HUDEP-2 (cell line): ENCODE data around the gene CYSTM1.
"Not testable (repeated sequence)": the region's sequence is repeated elsewhere in the genome, so short reads cannot be mapped to it uniquely, and the experiment has no call there.

Experiments
- DNase-seq, 76 experiments: peaks; one replicate each; lab custom pipeline; 2025; ENCODE audit not compliant: unreplicated experiment in 76 of 76; lab: John Stamatoyannopoulos, UW

The CYSTM1 gene

GRCh38 chr5:140175367-140176030 is 511 bp downstream of the CYSTM1 start:
- peak in 55 of 76 experiments; percentile 8 to 70 (median 44) for DNase-seq

- no peak for DNase-seq
These were observed 1.0 kb downstream of the CYSTM1 start for GRCh38 chr5:140176031-140176387.

DNA sequence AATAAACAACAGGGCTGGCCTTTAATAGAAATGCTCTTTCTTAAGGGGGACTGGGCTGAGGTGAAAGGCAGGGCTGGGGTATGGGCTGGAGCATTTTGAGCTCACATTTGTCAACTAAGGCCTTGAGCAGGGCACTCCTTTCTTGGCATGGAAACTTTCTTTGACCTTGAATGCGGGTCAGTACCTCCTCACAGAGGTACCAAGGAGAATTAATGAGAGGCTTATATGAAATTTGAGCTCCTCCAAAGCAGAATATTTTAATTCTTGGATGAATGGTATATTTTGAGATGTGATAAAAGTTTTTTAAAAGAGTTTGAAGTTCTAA is 3.1 kb downstream of the CYSTM1 start:
- DNase-seq: peak in 4 of 76 experiments; percentile 15 to 31 (median 20)

DNA sequence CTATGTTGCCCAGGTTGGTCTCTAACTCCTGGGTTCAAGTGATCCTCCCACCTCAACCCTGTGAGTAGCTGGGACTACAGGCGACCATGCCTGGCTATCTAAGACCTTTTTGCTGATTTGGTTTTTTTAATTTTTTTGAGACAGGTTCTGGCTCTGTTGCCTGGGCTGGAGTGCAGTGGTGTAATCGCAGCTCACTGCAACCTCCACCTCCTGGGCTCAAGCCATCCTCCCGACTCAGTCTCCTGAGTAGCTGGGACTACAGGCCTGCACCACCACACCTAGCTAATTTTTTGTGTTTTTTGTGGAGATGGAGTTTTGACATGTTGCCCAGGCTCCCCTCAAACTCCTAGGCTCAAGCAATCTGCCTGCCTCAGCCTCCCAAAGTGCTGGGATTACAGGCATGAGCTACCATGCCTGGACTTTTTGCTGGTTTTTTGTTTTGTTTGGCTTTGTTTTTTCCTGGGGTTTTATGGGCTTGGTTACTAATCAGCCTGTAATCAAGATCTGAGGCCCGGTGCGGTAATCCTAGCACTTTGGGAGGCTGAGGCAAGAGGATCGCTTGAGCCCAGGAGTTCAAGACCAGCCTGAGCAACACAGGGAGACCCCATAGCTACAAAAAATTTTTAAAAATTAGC is 3.6 kb downstream of the CYSTM1 start:
- no peak for DNase-seq

- DNase-seq: no peak
These were observed 6.1 kb downstream of the CYSTM1 start for GRCh38 chr5:140181002-140181483.

DNA sequence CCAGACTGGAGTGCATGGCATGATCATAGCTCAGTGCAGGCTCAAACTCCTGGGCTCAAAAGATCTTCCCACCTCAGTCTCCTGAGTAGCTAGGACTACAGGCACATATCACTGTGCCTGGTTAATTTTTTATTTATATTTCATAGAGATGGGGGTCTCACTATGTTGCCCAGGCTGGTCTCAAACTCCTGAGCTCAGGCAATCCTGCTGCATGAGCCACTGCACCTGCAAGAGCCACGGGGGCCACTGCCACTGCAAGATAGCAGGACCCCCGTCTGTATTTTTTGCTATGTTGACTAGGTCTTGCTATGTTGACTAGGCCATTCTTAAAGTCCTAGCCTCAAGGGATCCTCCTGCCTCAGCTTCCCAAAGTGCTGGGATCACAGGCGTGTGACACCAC is 6.5 kb downstream of the CYSTM1 start:
- DNase-seq: no peak

DNA sequence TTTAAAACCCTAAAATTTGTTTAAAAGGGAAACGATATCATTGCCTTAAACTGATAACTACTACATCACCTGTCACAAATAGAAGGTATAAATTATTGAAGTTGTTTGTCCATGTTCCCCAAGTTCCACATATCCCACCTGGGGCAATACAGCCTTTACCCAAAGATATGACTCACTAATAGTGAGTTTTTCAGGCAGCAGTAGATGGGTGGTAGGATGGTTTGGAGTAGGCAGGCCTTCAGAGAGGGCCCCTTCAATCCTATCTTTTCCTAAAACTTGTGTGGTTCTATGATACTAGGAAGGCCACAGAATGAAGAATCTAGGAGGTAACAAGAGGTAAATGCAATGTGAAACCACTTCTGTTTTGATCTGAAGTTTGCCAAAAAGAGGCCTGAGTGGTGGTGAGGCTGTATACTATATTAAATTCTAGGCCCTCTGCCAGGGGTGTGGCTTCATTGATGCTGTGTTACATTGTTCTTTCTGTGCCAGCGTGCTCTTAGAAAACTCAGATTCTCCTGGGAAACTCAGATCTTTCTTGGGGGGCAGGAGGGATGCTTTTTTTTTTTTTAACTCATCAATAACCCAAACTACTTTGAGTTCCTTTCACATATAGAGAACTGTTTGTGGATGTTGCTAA is 7.2 kb downstream of the CYSTM1 start:
- peak in 42 of 76 experiments; percentile 3 to 65 (median 26) for DNase-seq

GRCh38 chr5:140182803-140183367 is 7.9 kb downstream of the CYSTM1 start:
- DNase-seq: no peak

- no peak for DNase-seq
These were observed 10.4 kb downstream of the CYSTM1 start for GRCh38 chr5:140185409-140185808.

GRCh38 chr5:140186267-140186671 is 11.3 kb downstream of the CYSTM1 start:
- no peak for DNase-seq

GRCh38 chr5:140189253-140189652 is 14.3 kb downstream of the CYSTM1 start:
- no peak for DNase-seq

DNA sequence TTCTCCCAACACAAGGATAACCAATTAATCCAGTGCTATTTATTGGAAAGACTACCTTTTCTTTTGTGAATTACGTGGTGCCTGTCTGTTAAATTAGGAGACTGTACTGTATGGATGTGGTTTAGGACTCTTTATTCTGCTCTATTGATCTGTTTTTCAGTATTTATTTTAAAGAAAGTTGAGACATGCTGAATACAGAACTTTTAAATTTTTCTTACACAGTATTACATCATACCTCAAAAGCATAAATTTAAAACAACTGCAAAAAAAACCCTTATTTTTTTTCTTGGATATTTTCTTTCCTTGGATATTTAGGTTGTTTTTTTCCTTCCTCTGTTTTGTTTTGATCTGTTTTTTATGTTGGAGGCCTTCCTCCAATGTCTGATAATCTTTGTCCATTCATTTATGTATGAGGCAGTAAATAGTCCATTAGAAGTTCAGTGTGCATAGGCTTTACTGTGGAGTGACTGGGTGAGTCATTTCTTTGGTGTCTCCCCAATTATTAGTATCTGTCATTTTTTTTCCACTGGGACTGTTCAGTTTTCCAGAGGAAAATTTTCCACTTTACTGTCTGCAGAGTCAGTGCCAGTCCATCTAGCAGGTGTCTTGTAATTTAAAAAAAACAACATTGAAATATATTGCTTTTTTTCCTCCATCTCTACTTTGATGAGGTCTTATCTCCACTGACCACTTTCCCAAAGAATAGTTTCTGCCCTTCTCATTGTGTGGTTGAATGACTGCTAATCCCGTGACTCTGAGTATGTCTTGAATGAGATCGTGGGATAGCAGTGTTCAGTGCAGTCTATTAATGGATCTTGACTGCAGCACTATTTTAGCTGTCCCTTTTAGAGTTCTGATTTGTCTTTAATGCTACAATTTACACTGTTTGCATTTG is 15.2 kb downstream of the CYSTM1 start:
- peak in 22 of 76 experiments; percentile 4 to 57 (median 28) for DNase-seq

- no peak for DNase-seq
These were observed 15.9 kb downstream of the CYSTM1 start for GRCh38 chr5:140190872-140191218.

DNA sequence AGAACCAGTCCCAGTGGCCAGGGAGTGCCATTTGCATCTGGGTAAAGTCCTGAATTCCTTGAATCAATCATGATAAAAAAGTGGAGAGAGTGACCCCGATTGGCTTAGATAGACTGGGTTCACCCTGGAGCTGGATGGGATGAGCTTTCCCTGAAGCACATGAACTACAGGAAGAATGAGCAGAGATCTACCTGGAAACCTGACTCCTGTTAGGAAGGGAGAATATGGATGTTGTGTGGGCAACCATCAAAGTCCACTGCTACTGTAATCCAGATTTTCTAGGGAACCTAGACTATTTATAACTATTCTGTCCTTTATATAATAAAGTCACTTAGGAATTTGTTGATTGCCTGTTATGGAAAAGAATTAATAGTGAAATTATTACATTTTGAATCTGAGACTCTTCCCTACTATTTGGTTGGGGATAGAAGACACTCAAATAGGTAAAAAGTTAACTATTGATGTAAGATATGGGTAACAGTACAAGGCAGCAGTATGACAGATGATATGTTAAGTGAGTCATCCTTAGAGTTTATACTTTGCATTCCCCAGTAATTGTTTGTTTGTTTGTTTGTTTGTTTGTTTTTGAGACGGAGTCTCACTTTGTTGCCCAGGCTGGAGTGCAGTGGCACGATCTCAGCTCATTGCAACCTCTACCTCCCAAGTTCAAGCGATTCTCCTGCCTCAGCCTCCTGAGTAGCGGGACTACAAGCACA is 17.9 kb downstream of the CYSTM1 start:
- no peak for DNase-seq

GRCh38 chr5:140194662-140195061 is 19.7 kb downstream of the CYSTM1 start:
- no peak for DNase-seq

DNA sequence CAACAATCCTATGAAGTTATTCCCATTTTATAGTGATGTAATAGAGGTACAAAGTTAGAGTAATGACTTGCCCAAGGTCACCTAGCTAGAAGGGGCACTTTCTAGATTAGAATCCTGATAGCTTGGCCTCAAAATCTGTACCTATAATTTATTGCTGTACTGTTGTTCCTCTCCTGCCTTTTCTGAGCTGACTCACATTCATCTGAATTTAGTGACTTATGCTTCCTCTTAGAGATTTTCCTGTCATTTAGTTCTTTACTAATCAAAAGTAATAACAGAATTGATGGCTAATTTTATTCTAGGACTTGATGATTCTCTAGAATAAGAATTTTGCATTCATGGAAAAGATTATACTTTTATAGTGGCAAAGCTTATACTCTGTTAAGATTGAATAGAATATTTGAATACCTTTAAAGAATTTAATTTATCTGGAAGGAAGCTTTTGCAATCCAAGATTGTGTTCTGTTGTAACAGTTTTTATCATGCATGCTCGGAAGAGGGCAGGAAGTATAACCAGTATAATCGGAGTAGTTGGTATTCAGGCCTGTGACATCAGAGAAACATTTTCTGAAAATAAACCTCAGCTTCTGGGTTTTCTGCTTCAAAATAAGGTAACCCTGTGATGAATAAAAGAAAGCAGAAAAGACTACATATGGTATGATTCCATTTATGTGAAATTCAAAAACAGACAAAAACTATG is 21.3 kb downstream of the CYSTM1 start:
- DNase-seq: no peak

DNA sequence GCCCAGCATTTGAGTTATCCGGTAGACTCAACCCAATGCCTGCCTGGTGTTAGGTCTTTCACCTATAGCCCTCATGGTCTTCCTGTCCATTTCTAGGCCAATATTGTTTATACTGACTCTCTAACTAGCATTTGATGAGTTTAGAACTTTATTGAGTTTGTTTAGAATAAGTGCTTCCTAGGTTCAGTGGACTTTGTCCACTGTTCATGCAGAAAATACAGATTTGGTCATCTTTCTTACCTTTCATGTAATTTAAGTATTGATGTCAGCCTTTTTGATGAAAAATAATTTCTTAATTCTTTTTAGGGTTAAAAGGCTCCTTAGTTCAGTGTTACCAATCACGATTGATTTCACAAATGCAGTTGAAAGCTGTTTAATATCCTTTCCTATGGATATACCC is 22.0 kb downstream of the CYSTM1 start:
- DNase-seq: no peak

DNA sequence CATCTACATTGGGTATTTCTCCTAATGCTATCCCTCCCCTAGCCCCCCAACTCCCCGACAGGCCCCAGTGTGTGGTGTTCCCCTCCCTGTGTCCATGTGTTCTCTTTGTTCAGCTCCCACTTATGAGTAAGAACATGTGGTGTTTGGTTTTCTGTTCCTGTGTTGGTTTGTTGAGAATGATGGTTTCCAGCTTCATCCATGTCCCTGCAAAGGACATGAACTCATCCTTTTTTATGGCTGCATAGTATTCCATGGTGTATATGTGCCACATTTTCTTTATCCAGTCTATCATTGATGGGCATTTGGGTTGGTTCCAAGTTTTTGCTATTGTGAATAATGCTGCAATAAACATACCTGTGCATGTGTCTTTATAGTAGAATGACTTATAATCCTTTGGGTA is 23.9 kb downstream of the CYSTM1 start:
- DNase-seq: not testable (repeated sequence)

GRCh38 chr5:140202078-140202477 is 27.1 kb downstream of the CYSTM1 start:
- DNase-seq: no peak

DNA sequence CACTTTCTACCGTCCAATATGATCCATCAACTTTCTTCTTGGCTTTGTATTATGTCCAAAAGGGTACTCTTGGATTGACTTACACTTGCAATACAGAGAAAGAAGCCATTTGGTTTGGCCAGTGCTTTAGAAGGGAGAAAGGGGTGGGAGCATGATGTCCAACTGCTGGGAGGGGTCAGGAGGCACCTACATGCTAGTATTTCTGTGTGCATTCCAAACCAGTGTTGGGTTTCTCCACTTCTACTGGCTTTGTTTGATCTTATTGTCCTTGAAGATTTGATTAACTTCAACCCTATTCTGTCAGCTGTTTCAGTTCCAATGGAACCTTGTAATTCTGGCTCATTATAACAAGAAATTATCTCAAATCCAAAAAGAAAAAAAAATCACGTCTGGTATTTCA is 27.6 kb downstream of the CYSTM1 start:
- no peak for DNase-seq
